SK-N-SH (cell line): ENCODE results near the gene PAQR3.

ENCODE experiments used
- MXI1 ChIP-seq: IDR thresholded peaks from 2 replicates; pipeline ENCODE4 v1.6.1; 2012; ENCODE audit warnings: mild to moderate bottlenecking, low read depth, low read length, improper control_type of control experiment
- SIN3A ChIP-seq: IDR thresholded peaks from 2 replicates; pipeline ENCODE4 v1.6.1; 2012; ENCODE audit warnings: low read depth, mild to moderate bottlenecking, low read length, moderate library complexity, borderline replicate concordance
- TF ChIP-seq, protein P1 (sequence below): fragments of 200-600 bp; sonication (generic); IDR thresholded peaks from 2 replicates; pipeline ENCODE4 v1.6.1; 2017; ENCODE audit warnings: antibody characterized with exemption, mild to moderate bottlenecking, moderate library complexity

DNA sequence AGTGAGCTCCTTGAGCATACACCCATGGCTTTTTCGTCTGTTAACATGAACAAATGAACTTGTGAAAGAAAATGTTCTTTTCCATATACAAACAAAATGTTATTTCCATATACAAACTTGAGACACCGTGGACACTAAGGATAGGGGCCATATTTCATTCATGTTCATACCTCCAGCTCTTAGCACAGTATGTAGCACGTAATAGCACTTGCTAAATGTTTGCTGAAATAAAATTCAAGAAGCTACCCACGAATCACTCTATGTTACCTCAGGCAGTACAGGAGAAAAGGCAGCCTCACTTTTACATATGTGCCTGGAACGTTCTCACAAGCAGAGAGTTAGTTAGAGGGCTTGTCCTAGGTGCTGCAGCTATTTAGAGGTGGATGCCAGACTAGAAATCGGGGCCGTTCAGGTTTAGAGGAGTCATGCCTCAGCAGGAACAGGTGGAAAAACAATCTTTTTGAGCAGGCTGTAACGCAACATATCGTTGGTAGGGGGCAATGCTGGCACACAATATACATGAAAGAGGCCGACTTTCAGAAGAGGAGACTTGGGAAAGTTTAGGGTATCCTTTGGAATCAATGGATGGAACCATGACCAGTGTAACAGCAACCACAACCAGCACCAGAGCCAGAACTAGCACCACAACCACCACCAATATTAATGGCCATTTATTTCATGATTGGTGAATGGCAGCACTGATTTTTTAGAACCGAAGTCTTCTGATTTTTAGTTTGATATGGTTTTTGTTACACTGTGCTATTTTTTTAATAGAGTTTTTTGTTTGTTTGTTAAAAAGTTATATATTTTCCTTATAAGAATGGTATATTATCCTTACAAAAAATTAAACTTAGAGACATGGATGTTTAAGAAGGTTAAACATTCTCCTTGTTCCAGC, 14.8 kb upstream of the PAQR3 start:
- TF ChIP-seq, protein P1, sequence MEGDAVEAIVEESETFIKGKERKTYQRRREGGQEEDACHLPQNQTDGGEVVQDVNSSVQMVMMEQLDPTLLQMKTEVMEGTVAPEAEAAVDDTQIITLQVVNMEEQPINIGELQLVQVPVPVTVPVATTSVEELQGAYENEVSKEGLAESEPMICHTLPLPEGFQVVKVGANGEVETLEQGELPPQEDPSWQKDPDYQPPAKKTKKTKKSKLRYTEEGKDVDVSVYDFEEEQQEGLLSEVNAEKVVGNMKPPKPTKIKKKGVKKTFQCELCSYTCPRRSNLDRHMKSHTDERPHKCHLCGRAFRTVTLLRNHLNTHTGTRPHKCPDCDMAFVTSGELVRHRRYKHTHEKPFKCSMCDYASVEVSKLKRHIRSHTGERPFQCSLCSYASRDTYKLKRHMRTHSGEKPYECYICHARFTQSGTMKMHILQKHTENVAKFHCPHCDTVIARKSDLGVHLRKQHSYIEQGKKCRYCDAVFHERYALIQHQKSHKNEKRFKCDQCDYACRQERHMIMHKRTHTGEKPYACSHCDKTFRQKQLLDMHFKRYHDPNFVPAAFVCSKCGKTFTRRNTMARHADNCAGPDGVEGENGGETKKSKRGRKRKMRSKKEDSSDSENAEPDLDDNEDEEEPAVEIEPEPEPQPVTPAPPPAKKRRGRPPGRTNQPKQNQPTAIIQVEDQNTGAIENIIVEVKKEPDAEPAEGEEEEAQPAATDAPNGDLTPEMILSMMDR, result peak; percentile 61
- TF ChIP-seq MXI1, result no peak
- no peak for TF ChIP-seq SIN3A
